Loucy (cell line): ENCODE measurements around the gene KCTD19.

ENCODE experiments used
- H2AFZ ChIP-seq: fragments of 200-600 bp; sonication (generic); 2 replicates; pipeline ENCODE4 v1.6.0; 2016; ENCODE audit warnings: antibody characterized with exemption, mild to moderate bottlenecking, low read length, moderate library complexity
- H3F3A ChIP-seq: fragments of 200-600 bp; 2 replicates; pipeline ENCODE4 v1.6.0; 2016; ENCODE audit warnings: antibody characterized with exemption, low read depth, mild to moderate bottlenecking
- H3K27me3 ChIP-seq: fragments of 200-600 bp; sonication (generic); 2 replicates; pipeline ENCODE4 v1.6.1; 2014; ENCODE audit warnings: low read length, mild to moderate bottlenecking; ENCODE audit not compliant: insufficient read depth, poor library complexity, severe bottlenecking
- H3K36me3 ChIP-seq: fragments of 200-600 bp; sonication (generic); 2 replicates; pipeline ENCODE4 v1.6.1; 2016; ENCODE audit warnings: low read length; ENCODE audit not compliant: insufficient read depth
- H3K4me1 ChIP-seq: fragments of 200-600 bp; sonication (generic); 2 replicates; pipeline ENCODE4 v1.5.1; 2014; ENCODE audit warnings: low read length, mild to moderate bottlenecking; ENCODE audit not compliant: insufficient read depth, poor library complexity, severe bottlenecking
- H3K4me2 ChIP-seq: fragments of 200-600 bp; sonication (generic); 2 replicates; pipeline ENCODE4 v1.6.0; 2014; ENCODE audit warnings: antibody characterized with exemption, low read length, low read depth, mild to moderate bottlenecking; ENCODE audit not compliant: poor library complexity, severe bottlenecking
- H3K4me3 ChIP-seq: fragments of 200-600 bp; sonication (generic); 2 replicates; pipeline ENCODE4 v1.5.1; 2014; ENCODE audit warnings: low read length, mild to moderate bottlenecking, mixed read lengths; ENCODE audit not compliant: poor library complexity, severe bottlenecking
- H3K79me2 ChIP-seq: fragments of 200-600 bp; sonication (generic); 2 replicates; pipeline ENCODE4 v1.6.1; 2014; ENCODE audit warnings: low read length; ENCODE audit not compliant: insufficient read depth
- H3K9ac ChIP-seq: fragments of 200-600 bp; sonication (generic); 2 replicates; pipeline ENCODE4 v1.6.0; 2014; ENCODE audit warnings: mild to moderate bottlenecking, low read depth, low read length, moderate library complexity; ENCODE audit not compliant: poor library complexity, severe bottlenecking
- H3K9me2 ChIP-seq: fragments of 200-600 bp; sonication (generic); replicated peaks from 2 replicates; pipeline ENCODE4 v1.6.1; 2016; ENCODE audit warnings: low read depth, low read length, mixed read lengths
- H3K9me3 ChIP-seq: fragments of 200-600 bp; sonication (generic); 2 replicates; pipeline ENCODE4 v1.6.1; 2014; ENCODE audit warnings: mild to moderate bottlenecking, antibody characterized with exemption, low read length, low read depth; ENCODE audit not compliant: insufficient read depth
- H4K20me1 ChIP-seq: fragments of 200-600 bp; sonication (generic); 2 replicates; pipeline ENCODE4 v1.6.0; 2014; ENCODE audit warnings: antibody characterized with exemption, low read length, mild to moderate bottlenecking; ENCODE audit not compliant: insufficient read depth, poor library complexity, severe bottlenecking
- CTCF ChIP-seq: fragments of 200-600 bp; sonication (generic); conservative IDR thresholded peaks from 2 replicates; pipeline ENCODE4 v1.5.1; 2014; ENCODE audit warnings: mild to moderate bottlenecking, antibody characterized with exemption, low read length
- EZH2phosphoT487 ChIP-seq: fragments of 200-600 bp; IDR thresholded peaks from 2 replicates; pipeline ENCODE4 v1.6.1; 2018; ENCODE audit warnings: antibody characterized with exemption, mild to moderate bottlenecking, moderate library complexity, borderline replicate concordance

The KCTD19 gene

GRCh38 chr16:67245186-67245585 is 81.4 kb downstream of the KCTD19 start:
- Histone ChIP-seq H3K9me3 (no peaks in the 10 kb centered on the region), H3K9me2 (no peaks in the 10 kb centered on the region), H3K36me3 (no peaks in the 10 kb centered on the region), H3K4me2 (peak overlapping the region; percentile 99), H4K20me1 (peaks cover 19% of the 10 kb centered on the region), H2AFZ (no peak overlapping the region), H3K9ac (peak overlapping the region; percentile 83), H3K79me2 (peaks cover 52% of the 10 kb centered on the region; the same call in 1 of the 2 replicates), H3K4me1 (peaks cover 79% of the 10 kb centered on the region), H3F3A (peaks cover 8% of the 10 kb centered on the region), H3K4me3 (peak overlapping the region; percentile 88), H3K27me3 (no peaks in the 10 kb centered on the region)
- no peak for TF ChIP-seq CTCF
- TF ChIP-seq EZH2phosphoT487: no peak

- Histone ChIP-seq H3K4me1 (peaks cover 73% of the 10 kb centered on the region), H3K9ac (peak overlapping the region; percentile 83), H3K27me3 (no peaks in the 10 kb centered on the region), H3K9me2 (no peaks in the 10 kb centered on the region), H4K20me1 (peaks cover 19% of the 10 kb centered on the region), H2AFZ (no peak overlapping the region), H3K4me2 (peak overlapping the region; percentile 99), H3K9me3 (no peaks in the 10 kb centered on the region), H3F3A (peaks cover 8% of the 10 kb centered on the region), H3K36me3 (no peaks in the 10 kb centered on the region), H3K79me2 (peaks cover 52% of the 10 kb centered on the region; the same call in 1 of the 2 replicates), H3K4me3 (peak overlapping the region; percentile 88)
- TF ChIP-seq EZH2phosphoT487: no peak
- TF ChIP-seq CTCF: 0 out of 2 replicates have a peak, but pooled peaks have one; percentile 23
Observed at GRCh38 chr16:67244387-67245185, 82.0 kb downstream of the KCTD19 start.

- H3K9ac ChIP-seq: peak overlapping the region; percentile 83
- H3K4me3 ChIP-seq: peak overlapping the region; percentile 88
- H3F3A ChIP-seq: peaks cover 8% of the 10 kb centered on the region
- peak overlapping the region; percentile 99 for H3K4me2 ChIP-seq
- peaks cover 67% of the 10 kb centered on the region for H3K4me1 ChIP-seq
- H3K79me2 ChIP-seq: peaks cover 52% of the 10 kb centered on the region; the same call in 1 of the 2 replicates
- peaks cover 19% of the 10 kb centered on the region for H4K20me1 ChIP-seq
- H2AFZ ChIP-seq: no peak overlapping the region
- no peaks in the 10 kb centered on the region for H3K9me2 ChIP-seq
- H3K36me3 ChIP-seq: no peaks in the 10 kb centered on the region; the same call in 1 of the 2 replicates
- TF ChIP-seq EZH2phosphoT487 (no peak), CTCF (no peak)
- H3K9me3 ChIP-seq: no peaks in the 10 kb centered on the region
- H3K27me3 ChIP-seq: no peaks in the 10 kb centered on the region
Observed at GRCh38 chr16:67243481-67243880, 83.1 kb downstream of the KCTD19 start.
